Endothelial cell of umbilical vein (primary cell): ENCODE data around the gene SDF4. TPM values are rescaled to one million over a fixed set of nuclear protein-coding genes. Genes with fewer than 3 reads are reported as not detected.

Experiments used
- BruUV-seq: library from RNA; stranded (reverse); fragments of 400-500 nt; replicated peaks from 2 replicates; lab custom pipeline; 2021; lab: Mats Ljungman, UMichigan
- CTCF ChIA-PET: fragments of 300-600, 350-600 bp; sonication (Branson Sonifier 250); formaldehyde crosslinking; loops from one replicate; lab custom pipeline; 2021; ENCODE audit warnings: antibody characterized with exemption, inconsistent platforms; lab: Charles Lee
- POLR2A ChIA-PET: fragments of 300-600, 350-600 bp; sonication (Branson Sonifier 250); formaldehyde crosslinking; loops from one replicate; lab custom pipeline; 2021; ENCODE audit warnings: antibody characterized with exemption, inconsistent platforms; lab: Charles Lee
- DNase-seq: peaks from one replicate; pipeline ENCODE4 v3.0.0-alpha.2; 2011; ENCODE audit warnings: low read depth, low spot score
- FAIRE-seq: peaks from 2 replicates; lab custom pipeline; 2011; peaks lifted over from hg19 to GRCh38; lab: Jason Lieb, UNC
- H2AFZ ChIP-seq: 2 replicates; pipeline ENCODE4 v1.6.0; 2012; ENCODE audit warnings: low read depth, low read length, control low read depth, inconsistent platforms
- H3K27ac ChIP-seq: 2 replicates; pipeline ENCODE4 v1.5.1; 2011; ENCODE audit warnings: low read depth, mild to moderate bottlenecking, control low read depth, low read length, moderate library complexity; ENCODE audit not compliant: insufficient read depth
- H3K27me3 ChIP-seq, 2 experiments: 2 replicates each; pipeline versions ENCODE4 v1.6.0 to v1.6.1; 2011; ENCODE audit warnings: low read length in 2 of 2, mixed read lengths in 1 of 2; ENCODE audit not compliant: control insufficient read depth in 2 of 2, insufficient read depth in 2 of 2
- H3K36me3 ChIP-seq, 2 experiments: 2 replicates in 1 of 2; 3 replicates in 1 of 2; pipeline ENCODE4 v1.5.1; 2011; ENCODE audit warnings: low read length in 2 of 2, mild to moderate bottlenecking in 1 of 2, moderate library complexity in 1 of 2; ENCODE audit not compliant: control insufficient read depth in 2 of 2, insufficient read depth in 2 of 2; ENCODE audit errors: extremely low read depth in 1 of 2
- H3K4me1 ChIP-seq: 3 replicates; pipeline ENCODE4 v1.5.1; 2011; ENCODE audit warnings: mild to moderate bottlenecking, low read length; ENCODE audit not compliant: control insufficient read depth, insufficient read depth; ENCODE audit errors: extremely low read depth
- H3K4me2 ChIP-seq: 2 replicates; pipeline ENCODE4 v1.6.1; 2011; ENCODE audit warnings: low read length, control low read depth, mixed read lengths; ENCODE audit not compliant: insufficient read depth
- H3K4me3 ChIP-seq, 3 experiments: fragments of 200-600 bp in 1 of 3; sonication (generic), shearing (Covaris generic) in 1 of 3; replicated peaks in 1 of 3; 2 replicates each; pipeline ENCODE4 v1.5.1; 2011 to 2016; ENCODE audit warnings: control low read depth in 3 of 3, low read length in 3 of 3, mild to moderate bottlenecking in 2 of 3, inconsistent platforms in 1 of 3, low read depth in 1 of 3, moderate library complexity in 1 of 3; ENCODE audit not compliant: insufficient read depth in 1 of 3
- H3K79me2 ChIP-seq: 2 replicates; pipeline ENCODE4 v1.6.0; 2012; ENCODE audit warnings: low read length, inconsistent platforms; ENCODE audit not compliant: control insufficient read depth, insufficient read depth
- H3K9ac ChIP-seq: replicated peaks from 2 replicates; pipeline ENCODE3; 2011; ENCODE audit warnings: low read length, control low read depth; ENCODE audit not compliant: insufficient read depth; ENCODE audit errors: extremely low read depth
- H3K9me1 ChIP-seq: replicated peaks from 3 replicates; pipeline ENCODE4 v1.6.0; 2011; ENCODE audit warnings: mild to moderate bottlenecking, low read length; ENCODE audit not compliant: control insufficient read depth, insufficient read depth; ENCODE audit errors: extremely low read depth
- H3K9me3 ChIP-seq: replicated peaks from 2 replicates; pipeline ENCODE4 v1.5.1; 2012; ENCODE audit warnings: low read length, inconsistent platforms; ENCODE audit not compliant: control insufficient read depth, insufficient read depth
- H4K20me1 ChIP-seq: replicated peaks from 2 replicates; pipeline ENCODE3; 2011; ENCODE audit warnings: mild to moderate bottlenecking, low read length; ENCODE audit not compliant: control insufficient read depth, insufficient read depth; ENCODE audit errors: extremely low read depth
- CTCF ChIP-seq, 2 donors: IDR thresholded peaks; 1 replicate in 1 of 2; 2 replicates in 1 of 2; pipeline ENCODE4 v1.5.1; 2011; ENCODE audit warnings: low read length in 2 of 2, mild to moderate bottlenecking in 2 of 2, moderate library complexity in 2 of 2, control low read depth in 1 of 2, inconsistent platforms in 1 of 2, low read depth in 1 of 2; ENCODE audit not compliant: insufficient read depth in 1 of 2; ENCODE audit errors: extremely low read depth in 1 of 2
- EZH2 ChIP-seq: IDR thresholded peaks from 2 replicates; pipeline ENCODE4 v1.6.1; 2012; ENCODE audit warnings: borderline replicate concordance, low read depth, mild to moderate bottlenecking, moderate library complexity, low read length, inconsistent platforms; ENCODE audit not compliant: severe bottlenecking
- FOS ChIP-seq: IDR thresholded peaks from 2 replicates; pipeline ENCODE4 v1.6.1; 2011; ENCODE audit warnings: mild to moderate bottlenecking, low read length, moderate library complexity, borderline replicate concordance; ENCODE audit not compliant: insufficient read depth
- GATA2 ChIP-seq: IDR thresholded peaks from 2 replicates; pipeline ENCODE4 v1.7.0; 2011; ENCODE audit warnings: low read depth, mild to moderate bottlenecking, moderate library complexity, mixed read lengths, low read length; ENCODE audit not compliant: insufficient read length, insufficient read depth
- JUN ChIP-seq: IDR thresholded peaks from 2 replicates; pipeline ENCODE4 v1.6.1; 2011; ENCODE audit warnings: borderline replicate concordance, low read depth; ENCODE audit not compliant: insufficient read length, insufficient read depth
- MYC ChIP-seq: IDR thresholded peaks from one replicate; pipeline ENCODE4 v1.6.1; 2011; ENCODE audit warnings: mild to moderate bottlenecking, low read depth, low read length
- POLR2A ChIP-seq: IDR thresholded peaks from 2 replicates; pipeline ENCODE4 v1.6.1; 2012; ENCODE audit warnings: low read depth, mild to moderate bottlenecking, control low read depth, low read length
- POLR2AphosphoS5 ChIP-seq: IDR thresholded peaks from 2 replicates; pipeline ENCODE4 v1.6.1; 2012; ENCODE audit warnings: low read depth, mild to moderate bottlenecking, control low read depth, low read length, moderate library complexity; ENCODE audit not compliant: insufficient read depth
- dilution Hi-C: fragments of 300-500 bp; cut with MboI; formaldehyde crosslinking; loops from one replicate; pipeline ENCODE4 v1.15.0; 2019; ENCODE audit warnings: low sequenced_read_pairs; ENCODE audit not compliant: extremely low pct_ligation_motif_present
- intact Hi-C: fragments of 100-400 bp; cut with micrococcal nuclease; formaldehyde crosslinking; loops from one replicate; pipeline ENCODE4 v1.10.0; 2022
- polyA plus RNA-seq, 4 experiments: library from polyadenylated mRNA; depleted of rRNA in 3 of 4; stranded (reverse) in 3 of 4; unstranded in 1 of 4; fragments of >200 nt; gene quantifications; 2 replicates each; pipeline versions ENCODE4 v1.2.1 to v1.2.3, GENCODE V29; 2011 to 2012; ENCODE audit warnings: missing spikeins in 1 of 4
- total RNA-seq: library from RNA; stranded (reverse); gene quantifications from 2 replicates; pipeline ENCODE4 v1.2.3, GENCODE V29; 2021
- TF ChIP-seq, protein P1 (sequence below): IDR thresholded peaks from 2 replicates; pipeline ENCODE4 v1.6.1; 2011; ENCODE audit not compliant: insufficient read depth, insufficient read length

Gene SDF4
- total and polyA plus RNA-seq, 2 donors (not counting 3 experiments of a cell fraction or from before 2014, with no cell fraction given) = 175 to 185 TPM

DNA sequence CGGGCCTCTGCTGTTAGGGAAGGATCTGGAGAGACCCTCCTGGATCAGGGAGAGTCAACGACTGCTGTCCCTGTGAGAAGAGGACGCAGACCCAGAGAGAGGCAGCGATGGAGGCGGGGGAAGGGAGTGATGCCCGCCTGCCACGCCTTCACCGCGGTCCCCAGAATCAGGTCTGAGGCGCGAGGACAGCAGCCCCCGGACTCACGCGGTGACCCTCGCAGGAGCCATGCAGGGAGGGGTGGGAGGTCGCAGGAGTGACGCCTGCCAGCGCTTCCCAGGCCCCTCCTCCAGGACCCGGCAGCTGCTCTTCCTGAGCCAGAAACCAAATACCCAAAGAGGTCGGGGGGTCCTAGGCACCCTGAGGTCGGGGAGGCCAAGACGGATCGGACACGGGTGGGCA, 11.6 kb downstream of the SDF4 start:
- intact Hi-C loops = no loop called here
- Histone ChIP-seq H3K9me3 (no peaks in the 10 kb centered on the region), H3K79me2 (peaks cover 3% of the 10 kb centered on the region), H3K27me3 (no peaks in the 10 kb centered on the region), H3K4me2 (no peak overlapping the region), H3K36me3 (peaks cover 2 to 38% of the 10 kb centered on the region in 2 experiments), H3K4me3 (no peak overlapping the region), H3K9me1 (no peaks in the 10 kb centered on the region), H3K4me1 (no peaks in the 10 kb centered on the region), H4K20me1 (no peaks in the 10 kb centered on the region), H3K9ac (no peak overlapping the region), H3K27ac (no peak overlapping the region), H2AFZ (no peak overlapping the region)
- POLR2A ChIA-PET = no interaction called here
- no TSS peak for BruUV-seq
- DNase-seq (no peak), FAIRE-seq (no peak)
- dilution Hi-C loops = no loop called here
- TF ChIP-seq, protein P1, sequence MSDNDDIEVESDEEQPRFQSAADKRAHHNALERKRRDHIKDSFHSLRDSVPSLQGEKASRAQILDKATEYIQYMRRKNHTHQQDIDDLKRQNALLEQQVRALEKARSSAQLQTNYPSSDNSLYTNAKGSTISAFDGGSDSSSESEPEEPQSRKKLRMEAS = no peak
- TF ChIP-seq GATA2 = no peak
- no peak for TF ChIP-seq FOS
- TF ChIP-seq MYC = no peak
- no peak for TF ChIP-seq POLR2AphosphoS5
- TF ChIP-seq POLR2A = no peak
- TF ChIP-seq JUN = no peak
- TF ChIP-seq EZH2 = no peak
- TF ChIP-seq CTCF (IDR thresholded peaks at IDR 0.05; ENCODE audit: extremely low read depth in 1 of 2, insufficient read depth in 1 of 2, low read depth in 1 of 2, low read length in 2 of 2) = no peak
- CTCF ChIA-PET = no interaction called here
